ENCODE data around the gene AP1M2.

DNA sequence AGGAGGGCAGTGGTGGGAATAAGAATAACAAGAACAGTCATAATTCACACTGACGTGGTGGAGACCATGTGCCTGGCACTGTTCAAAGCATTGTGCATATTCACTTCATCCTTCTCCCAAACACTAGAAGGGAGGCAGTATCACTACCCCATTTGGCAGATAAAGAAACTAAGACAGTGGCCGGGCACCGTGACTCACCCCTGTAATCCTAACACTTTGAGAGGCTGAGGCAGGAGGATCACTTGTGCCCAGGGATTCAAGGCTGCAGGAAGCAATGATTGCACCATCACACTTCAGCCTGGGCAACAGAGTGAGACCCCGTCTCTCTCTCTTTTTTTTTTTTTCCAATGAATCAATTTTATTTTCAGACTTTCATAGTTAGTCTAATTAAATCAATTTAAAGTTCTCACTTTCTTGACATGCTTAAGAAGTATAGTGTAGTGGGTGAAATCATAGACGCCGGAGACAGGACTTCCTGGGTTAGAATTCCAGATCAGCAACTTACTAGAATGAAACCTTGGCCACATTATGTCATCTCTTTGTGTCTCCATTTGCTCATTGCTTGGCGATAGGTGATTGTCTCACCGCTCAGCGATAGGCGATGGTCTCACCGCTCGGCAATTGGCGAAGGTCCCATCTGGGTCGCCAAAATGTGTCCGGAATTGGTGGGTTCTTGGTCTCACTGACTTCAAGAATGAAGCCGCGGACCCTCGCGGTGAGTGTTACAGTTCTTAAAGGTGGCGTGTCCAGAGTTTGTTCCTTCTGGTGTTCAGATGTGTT, 48.7 kb downstream of the AP1M2 start:
- no peak for TF ChIP-seq CTCF (IDR thresholded peaks at IDR 0.05)
- TF ChIP-seq POLR2AphosphoS5 (IDR thresholded peaks at IDR 0.05): no peak
- no peak for TF ChIP-seq POLR2A (IDR thresholded peaks at IDR 0.05)
- TF ChIP-seq EP300 (IDR thresholded peaks at IDR 0.05): no peak
